Amygdala (tissue), 56 donors: ENCODE results near the gene BANP.
"Not testable (repeated sequence)": the region's sequence is repeated elsewhere in the genome, so short reads cannot be mapped to it uniquely, and the experiment has no call there.

ENCODE experiments used
- DNase-seq, 56 donors: peaks; one replicate each; lab custom pipeline; 2025; lab: John Stamatoyannopoulos, UW

BANP gene

GRCh38 chr16:87985493-87985892 is 34.3 kb downstream of the BANP start:
- DNase-seq: not testable (repeated sequence)

DNA sequence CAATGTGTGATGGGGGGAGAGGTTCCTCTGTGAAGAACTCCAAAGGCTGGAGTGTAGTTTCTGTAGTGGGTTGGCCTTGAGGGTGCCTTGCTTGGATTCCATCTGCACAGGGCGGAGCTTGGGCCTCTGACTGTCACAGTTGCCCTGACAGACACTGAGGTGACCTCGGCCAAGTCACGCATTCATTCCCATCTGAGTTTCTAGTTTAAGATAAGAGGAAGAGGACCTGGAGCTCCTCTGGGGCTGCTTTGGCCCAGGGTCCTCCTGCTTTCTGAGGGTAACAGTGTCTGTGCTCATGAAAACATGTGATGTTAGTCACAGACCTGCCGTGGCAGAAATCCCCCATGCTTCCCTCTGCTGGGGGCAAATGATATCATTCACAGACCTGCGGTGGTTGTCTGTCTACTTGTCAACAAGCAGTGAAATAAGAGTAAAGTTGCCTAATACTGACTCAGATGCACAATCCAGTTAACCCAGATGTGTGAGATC is 35.2 kb downstream of the BANP start:
- not testable (repeated sequence) for DNase-seq

- DNase-seq: not testable (repeated sequence)
Measured at GRCh38 chr16:87988596-87988995, 37.4 kb downstream of the BANP start.

GRCh38 chr16:87990254-87990653 is 39.0 kb downstream of the BANP start:
- DNase-seq: not testable (repeated sequence)

DNA sequence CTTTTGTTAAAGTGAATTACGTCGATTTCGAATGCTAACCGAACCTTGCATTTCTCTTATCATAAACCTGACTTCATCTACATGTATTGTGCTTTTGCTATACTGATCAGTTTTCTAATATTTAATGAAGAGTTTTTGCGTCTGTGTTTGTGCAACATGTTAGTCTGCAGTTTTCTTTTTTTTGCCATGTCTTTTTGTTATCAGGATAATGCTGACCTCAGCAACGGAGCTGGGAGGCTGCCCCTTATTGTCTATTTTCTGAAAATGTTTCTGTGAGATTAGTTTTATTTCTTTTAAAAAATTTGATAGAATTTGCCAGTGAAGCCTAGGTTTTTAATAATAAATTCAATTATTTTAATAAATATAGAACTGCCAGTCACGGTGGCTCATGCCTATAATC is 40.9 kb downstream of the BANP start:
- DNase-seq: not testable (repeated sequence)

GRCh38 chr16:87993901-87994300 is 42.7 kb downstream of the BANP start:
- DNase-seq: no peak

DNA sequence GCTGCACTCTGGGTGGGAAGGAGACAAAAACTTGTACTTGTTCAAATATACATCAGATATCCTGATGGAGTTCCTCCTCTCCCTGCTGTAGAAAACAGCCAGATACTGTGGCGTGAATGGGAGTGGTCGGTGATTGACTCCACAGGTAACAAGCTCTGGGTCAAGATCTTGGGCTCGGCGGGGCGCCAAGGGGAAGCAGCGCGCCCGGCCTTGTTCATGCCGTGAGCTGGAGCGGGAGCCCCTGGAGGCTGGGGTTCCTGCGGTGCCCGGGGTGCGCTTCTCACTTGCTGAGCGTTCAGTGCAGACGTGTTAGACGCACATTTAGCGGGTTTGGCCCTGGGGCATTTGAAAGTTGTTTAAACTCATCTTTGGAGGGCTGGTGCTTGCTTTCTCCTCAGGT is 44.4 kb downstream of the BANP start:
- DNase-seq: no peak

DNA sequence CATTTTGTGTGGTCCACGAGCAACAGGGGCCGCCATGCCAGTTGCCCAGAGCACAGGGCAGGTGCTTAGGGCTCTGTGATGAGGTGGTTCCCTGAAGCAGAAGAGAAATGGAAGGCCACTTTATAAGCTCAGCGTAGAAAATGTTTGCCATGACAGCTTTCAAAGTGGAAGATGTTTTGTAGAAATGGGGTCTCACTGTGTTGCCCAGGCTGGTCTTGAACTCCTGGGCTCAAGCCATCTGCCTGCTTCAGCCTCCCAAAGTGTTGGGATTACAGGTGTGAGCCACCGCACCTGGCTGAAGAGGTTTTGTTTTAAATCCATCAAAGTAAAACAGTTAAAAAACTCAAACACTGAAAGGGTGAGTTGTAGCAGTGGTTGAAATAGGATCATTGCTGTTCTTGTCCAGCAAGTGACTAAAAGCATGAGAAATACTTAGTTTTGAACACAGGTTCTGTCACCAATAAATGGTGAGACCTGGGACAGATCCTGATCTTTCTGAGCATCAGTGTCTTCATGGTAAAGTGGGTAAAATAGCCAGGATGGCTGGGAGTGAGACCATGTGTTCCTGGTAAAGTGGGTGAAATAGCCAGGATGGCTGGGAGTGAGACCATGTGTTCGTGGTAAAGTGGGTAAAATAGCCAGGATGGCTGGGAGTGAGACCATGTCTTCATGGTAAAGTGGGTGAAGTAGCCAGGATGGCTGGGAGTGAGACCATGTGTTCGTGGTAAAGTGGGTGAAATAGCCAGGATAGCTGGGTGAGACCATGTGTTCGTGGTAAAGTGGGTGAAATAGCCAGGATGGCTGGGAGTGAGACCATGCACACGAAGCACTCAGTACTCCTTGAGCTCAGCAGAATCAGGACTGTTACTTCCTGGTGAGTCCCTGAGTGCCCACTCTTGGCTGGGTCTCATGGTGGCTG is 46.0 kb downstream of the BANP start:
- DNase-seq: no peak

GRCh38 chr16:87998184-87998793 is 47.1 kb downstream of the BANP start:
- not testable (repeated sequence) for DNase-seq

DNA sequence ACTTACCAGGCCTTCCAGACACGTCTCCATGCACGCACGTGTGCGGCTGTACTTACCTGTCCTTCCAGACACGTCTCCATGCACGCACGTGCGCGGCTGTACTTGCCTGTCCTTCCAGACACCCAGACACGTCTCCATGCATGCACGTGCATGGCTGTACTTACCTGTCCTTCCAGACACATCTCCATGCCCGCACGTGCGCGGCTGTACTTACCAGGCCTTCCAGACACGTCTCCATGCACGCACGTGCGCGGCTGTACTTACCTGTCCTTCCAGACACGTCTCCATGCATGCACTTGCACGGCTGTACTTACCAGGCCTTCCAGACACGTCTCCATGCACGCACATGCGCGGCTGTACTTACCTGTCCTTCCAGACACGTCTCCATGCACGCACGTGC is 47.8 kb downstream of the BANP start:
- not testable (repeated sequence) for DNase-seq

DNA sequence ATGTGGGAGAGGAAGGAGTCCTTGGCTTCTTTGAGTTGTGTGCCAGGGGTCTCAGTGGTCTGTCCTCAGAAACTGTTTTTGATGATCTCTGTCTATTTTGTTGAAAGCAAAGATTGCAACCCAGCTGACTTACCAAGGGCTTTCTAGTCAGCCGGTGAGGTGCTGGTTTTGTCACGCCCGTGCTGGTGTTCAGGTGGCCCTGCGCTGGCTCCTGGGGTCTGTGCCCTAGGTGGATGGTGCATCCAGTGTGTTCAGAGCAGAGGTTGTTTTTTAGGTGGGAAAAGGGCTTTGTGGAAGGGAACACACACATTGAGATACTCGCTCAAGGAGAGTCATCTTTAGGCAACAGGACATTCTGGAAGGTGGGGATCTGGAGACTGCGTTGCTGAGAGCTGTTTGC is 51.0 kb downstream of the BANP start:
- DNase-seq: no peak

DNA sequence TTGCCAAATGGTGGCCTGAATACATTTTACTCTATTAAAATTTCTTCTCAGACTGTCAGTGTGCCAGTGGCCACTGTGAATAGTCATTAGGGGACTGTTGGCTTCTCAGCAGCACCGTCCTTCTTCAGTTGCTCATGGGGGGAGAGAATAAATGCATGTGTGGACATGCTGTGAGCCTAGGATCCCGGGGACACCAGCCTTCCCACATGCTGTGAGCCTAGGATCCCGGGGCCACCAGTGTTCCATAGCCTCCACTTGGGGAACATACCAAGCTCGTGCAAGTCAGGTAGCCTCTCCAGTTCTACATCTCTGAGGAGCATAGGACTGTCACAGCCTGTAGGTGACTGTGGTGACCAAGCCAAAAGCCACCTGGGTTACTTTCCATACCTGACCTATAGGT is 51.5 kb downstream of the BANP start:
- DNase-seq: no peak

- no peak for DNase-seq
Measured at GRCh38 chr16:88003316-88003715, 52.1 kb downstream of the BANP start.

DNA sequence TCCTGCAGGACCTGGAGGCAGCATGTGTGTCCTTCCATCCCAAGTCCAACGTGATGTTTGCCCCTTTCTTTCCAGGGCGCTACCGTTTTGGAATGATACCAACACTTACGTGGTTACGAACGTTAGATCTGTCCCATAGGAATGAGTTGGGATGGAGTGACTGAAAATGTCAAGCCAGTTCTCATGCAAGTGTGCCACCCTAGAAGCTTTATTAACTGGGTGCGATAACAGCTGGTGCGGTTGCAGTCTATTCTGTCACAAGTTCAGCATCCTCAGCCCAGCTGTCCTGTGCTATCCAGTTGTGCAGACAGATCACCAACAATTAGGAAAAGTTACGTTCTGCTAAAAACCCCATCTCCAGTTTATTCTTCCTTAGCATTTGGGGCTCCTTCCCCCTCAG is 52.5 kb downstream of the BANP start:
- DNase-seq: no peak

GRCh38 chr16:88004391-88004790 is 53.2 kb downstream of the BANP start:
- no peak for DNase-seq

GRCh38 chr16:88005181-88005581 is 53.9 kb downstream of the BANP start:
- DNase-seq: no peak

- no peak for DNase-seq
Measured at GRCh38 chr16:88005968-88006367, 54.7 kb downstream of the BANP start.

DNA sequence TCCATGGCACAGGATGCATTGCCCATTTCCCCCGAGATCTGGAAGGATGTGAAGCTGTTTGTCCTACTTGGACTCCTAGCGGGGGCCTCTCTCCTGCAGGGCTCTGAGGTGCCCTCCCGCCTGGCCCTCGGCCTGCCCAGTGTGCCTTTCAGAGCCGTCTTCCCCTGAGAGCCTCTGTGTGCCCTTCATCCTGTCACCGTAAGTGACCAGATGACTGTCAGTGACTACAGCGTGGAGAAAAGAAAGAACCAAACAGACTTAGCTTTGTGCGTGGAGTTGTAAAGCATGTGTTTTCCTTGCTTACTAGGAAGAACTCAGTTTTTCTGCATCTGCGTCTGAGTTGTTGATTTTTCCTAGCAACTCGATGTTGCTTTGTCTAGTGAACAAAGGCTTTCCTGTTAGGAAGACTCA is 56.1 kb downstream of the BANP start:
- peak in 35 of 56 donors; percentile 5 to 74 (median 34) for DNase-seq

- DNase-seq: no peak
Measured at GRCh38 chr16:88008840-88009239, 57.6 kb downstream of the BANP start.

DNA sequence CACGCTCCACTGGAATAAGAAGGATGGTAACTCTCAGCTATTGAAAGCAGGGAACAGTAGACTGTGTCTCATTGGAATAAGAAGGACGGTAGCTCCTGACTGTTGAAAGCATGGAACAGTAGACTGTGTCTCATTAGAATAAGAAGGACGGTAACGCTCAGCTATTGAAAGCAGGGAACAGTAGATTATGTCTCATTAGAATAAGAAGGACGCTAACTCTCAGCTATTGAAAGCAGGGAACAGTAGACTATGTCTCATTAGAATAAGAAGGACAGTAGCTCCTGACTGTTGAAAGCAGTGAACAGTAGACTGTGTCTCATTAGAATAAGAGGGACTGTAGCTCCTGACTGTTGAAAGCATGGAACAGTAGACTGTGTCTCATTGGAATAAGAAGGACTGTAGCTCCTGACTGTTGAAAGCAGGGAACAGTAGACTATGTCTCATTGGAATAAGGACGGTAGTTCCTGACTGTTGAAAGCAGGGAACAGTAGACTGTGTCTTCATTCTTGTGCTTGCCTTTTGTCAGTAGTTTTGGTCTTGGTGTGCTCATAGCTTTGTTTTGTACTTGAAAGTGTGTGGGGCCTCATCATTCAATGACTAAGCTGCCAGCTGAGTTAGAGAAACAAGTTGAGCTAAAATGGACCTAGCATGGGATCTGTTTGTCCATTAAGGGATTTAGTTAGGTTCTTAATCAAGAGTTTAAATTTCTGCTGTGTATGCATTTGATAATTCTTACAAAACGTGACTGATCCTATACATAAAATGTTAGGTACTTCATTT is 58.5 kb downstream of the BANP start:
- no peak for DNase-seq
